Urothelium cell line (cell line): ENCODE results near the gene NXN.
"Not testable (repeated sequence)": the region's sequence is repeated elsewhere in the genome, so short reads cannot be mapped to it uniquely, and the experiment has no call there.

Experiments used
- DNase-seq: peaks from one replicate; pipeline ENCODE4 v3.0.0; 2011; ENCODE audit warnings: low spot score, mixed read lengths
- FAIRE-seq: peaks from 2 replicates; lab custom pipeline; 2011; peaks lifted over from hg19 to GRCh38; lab: Jason Lieb, UNC

The NXN gene

GRCh38 chr17:981292-981658, 1.7 kb upstream of the NXN start:
- DNase-seq, result no peak
- no peak for FAIRE-seq

GRCh38 chr17:980406-981291, 1.1 kb upstream of the NXN start:
- DNase-seq (peak; percentile 70), FAIRE-seq (no peak)

- DNase-seq (no peak), FAIRE-seq (no peak)
Observed at GRCh38 chr17:979212-979538, 401 bp downstream of the NXN start.

GRCh38 chr17:978103-979093, 1.2 kb downstream of the NXN start:
- no peak for FAIRE-seq
- peak; percentile 26 for DNase-seq

- DNase-seq (no peak), FAIRE-seq (no peak)
Observed at GRCh38 chr17:977166-977565, 2.4 kb downstream of the NXN start.

- FAIRE-seq (no peak), DNase-seq (no peak)
Observed at GRCh38 chr17:976312-976711, 3.3 kb downstream of the NXN start.

GRCh38 chr17:975371-975915, 4.1 kb downstream of the NXN start:
- FAIRE-seq (no peak), DNase-seq (no peak)

GRCh38 chr17:974778-975177, 4.8 kb downstream of the NXN start:
- not testable (repeated sequence) for FAIRE-seq, DNase-seq

- FAIRE-seq (no peak), DNase-seq (no peak)
Observed at GRCh38 chr17:973053-973452, 6.5 kb downstream of the NXN start.

- FAIRE-seq, DNase-seq: not testable (repeated sequence)
Observed at GRCh38 chr17:971861-972260, 7.7 kb downstream of the NXN start.

- no peak for DNase-seq
- no peak for FAIRE-seq
Observed at GRCh38 chr17:970364-970763, 9.2 kb downstream of the NXN start.

GRCh38 chr17:969811-970355, 9.7 kb downstream of the NXN start:
- DNase-seq, result no peak
- FAIRE-seq, result no peak

- no peak for DNase-seq
- FAIRE-seq, result no peak
Observed at GRCh38 chr17:968812-969730, 10.5 kb downstream of the NXN start.

GRCh38 chr17:967122-967521, 12.5 kb downstream of the NXN start:
- DNase-seq, result no peak
- no peak for FAIRE-seq

GRCh38 chr17:965311-965989, 14.1 kb downstream of the NXN start:
- no peak for FAIRE-seq
- no peak for DNase-seq

GRCh38 chr17:964876-965275, 14.7 kb downstream of the NXN start:
- no peak for FAIRE-seq

GRCh38 chr17:962670-963069, 16.9 kb downstream of the NXN start:
- DNase-seq (no peak), FAIRE-seq (no peak)

More at GRCh38 chr17:964876-965275, 14.7 kb downstream of the NXN start:
- DNase-seq, result no peak

- no peak for DNase-seq
- no peak for FAIRE-seq
Observed at GRCh38 chr17:962166-962565, 17.4 kb downstream of the NXN start.

- FAIRE-seq, result no peak
- no peak for DNase-seq
Observed at GRCh38 chr17:958712-959451, 20.7 kb downstream of the NXN start.
